GM23338 (cell line): ENCODE data around the gene ADAM8. TPM values are rescaled to one million over a fixed set of nuclear protein-coding genes. Genes with fewer than 3 reads are reported as not detected.

ENCODE experiments used
- ATAC-seq: fragments of 200-7000 bp; cut with Tn5 transposase; 3 replicates; pipeline ENCODE4 v1.9.1; 2020
- DNase-seq: peaks from one replicate; pipeline ENCODE4 v3.0.0-alpha.2; 2015; ENCODE audit warnings: low spot score
- H2AFZ ChIP-seq: fragments of 200-600 bp; sonication (generic); 2 replicates; pipeline ENCODE4 v1.8.0; 2016; ENCODE audit warnings: antibody characterized with exemption, mild to moderate bottlenecking, moderate library complexity
- H3F3A ChIP-seq: fragments of 200-600 bp; sonication (generic); replicated peaks from 2 replicates; pipeline ENCODE4 v1.8.0; 2017; ENCODE audit warnings: antibody characterized with exemption, mixed run types, low read depth
- H3K27ac ChIP-seq: fragments of 200-600 bp; sonication (generic); 2 replicates; pipeline ENCODE4 v1.6.1; 2016; ENCODE audit warnings: low read depth
- H3K27me3 ChIP-seq: fragments of 200-600 bp; sonication (generic); 2 replicates; pipeline ENCODE4 v1.8.0; 2016; ENCODE audit warnings: mild to moderate bottlenecking, mixed run types, moderate library complexity; ENCODE audit not compliant: insufficient read depth
- H3K36me3 ChIP-seq: fragments of 200-600 bp; sonication (generic); 2 replicates; pipeline ENCODE4 v1.8.0; 2016; ENCODE audit warnings: mild to moderate bottlenecking; ENCODE audit not compliant: insufficient read depth
- H3K4me1 ChIP-seq: fragments of 200-600 bp; sonication (generic); 2 replicates; pipeline ENCODE4 v1.8.0; 2016; ENCODE audit warnings: mild to moderate bottlenecking, moderate library complexity; ENCODE audit not compliant: insufficient read depth
- H3K4me2 ChIP-seq: fragments of 200-600 bp; sonication (generic); 2 replicates; pipeline ENCODE4 v1.7.1; 2017; ENCODE audit warnings: mixed run types
- H3K4me3 ChIP-seq: fragments of 200-600 bp; sonication (generic); 2 replicates; pipeline ENCODE4 v1.6.1; 2016; ENCODE audit warnings: mixed run types
- H3K79me2 ChIP-seq: fragments of 200-600 bp; sonication (generic); replicated peaks from 2 replicates; pipeline ENCODE4 v1.8.0; 2017; ENCODE audit warnings: mild to moderate bottlenecking; ENCODE audit not compliant: insufficient read depth
- H3K9me2 ChIP-seq: fragments of 200-600 bp; sonication (generic); 2 replicates; pipeline ENCODE4 v1.8.0; 2017; ENCODE audit not compliant: insufficient read depth
- H4K20me1 ChIP-seq: fragments of 200-600 bp; sonication (generic); replicated peaks from 2 replicates; pipeline ENCODE4 v1.8.0; 2017; ENCODE audit warnings: mild to moderate bottlenecking; ENCODE audit not compliant: insufficient read depth
- H3K27ac Mint-ChIP-seq: 2 replicates; pipeline ENCODE4 v1.8.0; 2020; ENCODE audit warnings: inconsistent platforms, mild to moderate bottlenecking, moderate library complexity, mixed read lengths
- H3K27me3 Mint-ChIP-seq: 3 replicates; pipeline ENCODE4 v1.8.0; 2022; ENCODE audit warnings: low read depth, mild to moderate bottlenecking, moderate library complexity, mixed read lengths, inconsistent platforms; ENCODE audit not compliant: insufficient read depth, poor library complexity
- H3K36me3 Mint-ChIP-seq: 3 replicates; pipeline ENCODE4 v1.8.0; 2021; ENCODE audit warnings: low read depth, mild to moderate bottlenecking, inconsistent platforms, moderate library complexity, mixed read lengths
- H3K4me1 Mint-ChIP-seq: 3 replicates; pipeline ENCODE4 v1.8.0; 2020; ENCODE audit warnings: mild to moderate bottlenecking, inconsistent platforms, mixed read lengths
- H3K4me3 Mint-ChIP-seq: 3 replicates; pipeline ENCODE4 v1.8.0; 2021; ENCODE audit warnings: moderate library complexity, mild to moderate bottlenecking, inconsistent platforms, mixed read lengths
- H3K9me3 Mint-ChIP-seq: 3 replicates; pipeline ENCODE4 v1.8.0; 2020; ENCODE audit warnings: moderate library complexity, mild to moderate bottlenecking, inconsistent platforms, mixed read lengths
- CREB1 ChIP-seq: fragments of 250-450 bp; sonication (Bioruptor Pico); IDR thresholded peaks from 2 replicates; pipeline ENCODE4 v1.5.0; 2020; ENCODE audit warnings: low read depth, mild to moderate bottlenecking, moderate library complexity
- CTCF ChIP-seq, 2 experiments: fragments of 200-600 bp in 1 of 2; sonication (generic) in 1 of 2; conservative IDR thresholded peaks; 2 replicates each; pipeline versions ENCODE4 v1.5.1 to v1.6.1; 2016 to 2017; ENCODE audit warnings: antibody characterized with exemption in 2 of 2, low read depth in 2 of 2, mild to moderate bottlenecking in 2 of 2, moderate library complexity in 1 of 2
- ETS1 ChIP-seq: IDR thresholded peaks from 2 replicates; pipeline ENCODE4 v1.6.1; 2016; ENCODE audit warnings: antibody characterized with exemption
- EZH2 ChIP-seq: fragments of 200-600 bp; sonication (generic); IDR thresholded peaks from one replicate; pipeline ENCODE4 v1.8.0; 2017; ENCODE audit warnings: antibody characterized with exemption, mild to moderate bottlenecking, low read depth; ENCODE audit not compliant: unreplicated experiment
- EZH2phosphoT487 ChIP-seq: fragments of 200-600 bp; sonication (generic); IDR thresholded peaks from one replicate; pipeline ENCODE4 v1.8.1; 2018; ENCODE audit warnings: antibody characterized with exemption; ENCODE audit not compliant: unreplicated experiment
- JUNB ChIP-seq: IDR thresholded peaks from one replicate; pipeline ENCODE4 v1.6.1; 2016; ENCODE audit warnings: antibody characterized with exemption; ENCODE audit not compliant: unreplicated experiment
- NANOG ChIP-seq: IDR thresholded peaks from 2 replicates; pipeline ENCODE4 v1.6.1; 2016; ENCODE audit warnings: antibody characterized with exemption, borderline replicate concordance
- POLR2AphosphoS5 ChIP-seq: IDR thresholded peaks from 2 replicates; pipeline ENCODE4 v1.6.1; 2016; ENCODE audit warnings: antibody characterized with exemption, low read depth
- STAT1 ChIP-seq: IDR thresholded peaks from one replicate; pipeline ENCODE4 v1.6.1; 2016; ENCODE audit warnings: antibody characterized with exemption; ENCODE audit not compliant: unreplicated experiment
- ZNF114 ChIP-seq: fragments of 250-450 bp; sonication (Bioruptor Pico); IDR thresholded peaks from 2 replicates; pipeline ENCODE4 v1.5.0; 2020; ENCODE audit warnings: mild to moderate bottlenecking, moderate library complexity
- ZNF331 ChIP-seq: fragments of 250-450 bp; sonication (Bioruptor Pico); IDR thresholded peaks from 2 replicates; pipeline ENCODE4 v1.5.0; 2020; ENCODE audit warnings: low read depth, mild to moderate bottlenecking, moderate library complexity
- ZNF462 ChIP-seq: fragments of 250-450 bp; sonication (Bioruptor Pico); IDR thresholded peaks from 2 replicates; pipeline ENCODE4 v1.5.0; 2020; ENCODE audit warnings: mild to moderate bottlenecking, moderate library complexity
- polyA plus RNA-seq: library from polyadenylated mRNA; unstranded; fragments of >200 nt; fragmentation: Nextera tagmentation; extraction: Ambion mirVana; gene quantifications from 2 replicates; pipeline ENCODE4 v1.2.1, GENCODE V29; 2016
- total RNA-seq: library from RNA; depleted of rRNA; stranded (reverse); fragments of >200 nt; shearing (Covaris generic); gene quantifications from 2 replicates; pipeline ENCODE4 v1.2.3, GENCODE V29; 2014
- TF ChIP-seq, protein P1 (sequence below): IDR thresholded peaks from one replicate; pipeline ENCODE4 v1.6.1; 2018; ENCODE audit warnings: antibody characterized with exemption; ENCODE audit not compliant: unreplicated experiment

ADAM8 gene
- total and polyA plus RNA-seq, 2 experiments from 2014 or later = 1.9 to 5.5 TPM

- ATAC-seq = no peak
- Mint-ChIP-seq H3K4me3 (no peak overlapping the region), H3K27ac (no peak overlapping the region), H3K4me1 (no peaks in the 10 kb centered on the region), H3K27me3 (peaks cover 6% of the 10 kb centered on the region), H3K36me3 (peaks cover 50% of the 10 kb centered on the region), H3K9me3 (no peaks in the 10 kb centered on the region)
- no peak for DNase-seq
- H3K9me2 ChIP-seq = no peaks in the 10 kb centered on the region
- H2AFZ ChIP-seq = no peak overlapping the region
- peaks cover 19% of the 10 kb centered on the region; the same call in 1 of the 2 replicates for H3K36me3 ChIP-seq
- no peak for TF ChIP-seq EZH2
- TF ChIP-seq JUNB = no peak
- no peak for TF ChIP-seq ETS1
- no peak for TF ChIP-seq CTCF (conservative IDR thresholded peaks at IDR 0.05; ENCODE audit: low read depth in 2 of 2)
- TF ChIP-seq POLR2AphosphoS5 = no peak
- TF ChIP-seq STAT1 = no peak
- TF ChIP-seq ZNF462 (CRISPR knock-in tag) = no peak
- no peak for TF ChIP-seq EZH2phosphoT487
- TF ChIP-seq CREB1 (CRISPR knock-in tag) = no peak
- no peak for TF ChIP-seq ZNF331
- no peak for TF ChIP-seq ZNF114
- TF ChIP-seq, protein P1, sequence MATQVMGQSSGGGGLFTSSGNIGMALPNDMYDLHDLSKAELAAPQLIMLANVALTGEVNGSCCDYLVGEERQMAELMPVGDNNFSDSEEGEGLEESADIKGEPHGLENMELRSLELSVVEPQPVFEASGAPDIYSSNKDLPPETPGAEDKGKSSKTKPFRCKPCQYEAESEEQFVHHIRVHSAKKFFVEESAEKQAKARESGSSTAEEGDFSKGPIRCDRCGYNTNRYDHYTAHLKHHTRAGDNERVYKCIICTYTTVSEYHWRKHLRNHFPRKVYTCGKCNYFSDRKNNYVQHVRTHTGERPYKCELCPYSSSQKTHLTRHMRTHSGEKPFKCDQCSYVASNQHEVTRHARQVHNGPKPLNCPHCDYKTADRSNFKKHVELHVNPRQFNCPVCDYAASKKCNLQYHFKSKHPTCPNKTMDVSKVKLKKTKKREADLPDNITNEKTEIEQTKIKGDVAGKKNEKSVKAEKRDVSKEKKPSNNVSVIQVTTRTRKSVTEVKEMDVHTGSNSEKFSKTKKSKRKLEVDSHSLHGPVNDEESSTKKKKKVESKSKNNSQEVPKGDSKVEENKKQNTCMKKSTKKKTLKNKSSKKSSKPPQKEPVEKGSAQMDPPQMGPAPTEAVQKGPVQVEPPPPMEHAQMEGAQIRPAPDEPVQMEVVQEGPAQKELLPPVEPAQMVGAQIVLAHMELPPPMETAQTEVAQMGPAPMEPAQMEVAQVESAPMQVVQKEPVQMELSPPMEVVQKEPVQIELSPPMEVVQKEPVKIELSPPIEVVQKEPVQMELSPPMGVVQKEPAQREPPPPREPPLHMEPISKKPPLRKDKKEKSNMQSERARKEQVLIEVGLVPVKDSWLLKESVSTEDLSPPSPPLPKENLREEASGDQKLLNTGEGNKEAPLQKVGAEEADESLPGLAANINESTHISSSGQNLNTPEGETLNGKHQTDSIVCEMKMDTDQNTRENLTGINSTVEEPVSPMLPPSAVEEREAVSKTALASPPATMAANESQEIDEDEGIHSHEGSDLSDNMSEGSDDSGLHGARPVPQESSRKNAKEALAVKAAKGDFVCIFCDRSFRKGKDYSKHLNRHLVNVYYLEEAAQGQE = no peak
- no peak for TF ChIP-seq NANOG
- no peaks in the 10 kb centered on the region for H3K4me1 ChIP-seq
- no peaks in the 10 kb centered on the region for H3K79me2 ChIP-seq
- H3K4me2 ChIP-seq = no peak overlapping the region
- H3K27me3 ChIP-seq = no peaks in the 10 kb centered on the region
- no peaks in the 10 kb centered on the region; the same call in 1 of the 2 replicates for H4K20me1 ChIP-seq
- H3F3A ChIP-seq = 0 out of 2 replicates have a peak, but pooled peaks cover 6% of the 10 kb centered on the region
- no peak overlapping the region for H3K27ac ChIP-seq
- H3K4me3 ChIP-seq = no peak overlapping the region
Measured at GRCh38 chr10:133282846-133283390, 6.2 kb upstream of the ADAM8 start.
